Activated CD8-positive, alpha-beta memory T cell treated with anti-CD3 and anti-CD28 coated beads for 4 hours (primary cell): ENCODE data around the gene LRATD1.

Experiments used
- DNase-seq, 2 donors: peaks; one replicate each; pipeline ENCODE4 v3.0.0-alpha.2; 2020; ENCODE audit warnings: low read depth in 2 of 2

Gene LRATD1

GRCh38 chr2:14633461-14634181 lies 1.1 kb downstream of the LRATD1 start:
- no peak for DNase-seq

DNA sequence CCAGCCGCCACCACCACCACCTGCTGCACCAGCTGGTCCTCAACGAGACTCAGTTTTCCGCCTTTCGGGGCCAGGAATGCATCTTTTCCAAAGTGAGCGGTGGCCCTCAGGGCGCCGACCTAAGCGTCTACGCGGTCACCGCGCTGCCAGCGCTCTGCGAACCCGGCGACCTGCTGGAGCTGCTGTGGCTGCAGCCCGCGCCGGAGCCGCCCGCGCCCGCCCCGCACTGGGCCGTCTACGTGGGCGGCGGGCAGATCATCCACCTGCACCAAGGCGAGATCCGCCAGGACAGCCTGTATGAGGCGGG lies 1.6 kb downstream of the LRATD1 start:
- no peak for DNase-seq

DNA sequence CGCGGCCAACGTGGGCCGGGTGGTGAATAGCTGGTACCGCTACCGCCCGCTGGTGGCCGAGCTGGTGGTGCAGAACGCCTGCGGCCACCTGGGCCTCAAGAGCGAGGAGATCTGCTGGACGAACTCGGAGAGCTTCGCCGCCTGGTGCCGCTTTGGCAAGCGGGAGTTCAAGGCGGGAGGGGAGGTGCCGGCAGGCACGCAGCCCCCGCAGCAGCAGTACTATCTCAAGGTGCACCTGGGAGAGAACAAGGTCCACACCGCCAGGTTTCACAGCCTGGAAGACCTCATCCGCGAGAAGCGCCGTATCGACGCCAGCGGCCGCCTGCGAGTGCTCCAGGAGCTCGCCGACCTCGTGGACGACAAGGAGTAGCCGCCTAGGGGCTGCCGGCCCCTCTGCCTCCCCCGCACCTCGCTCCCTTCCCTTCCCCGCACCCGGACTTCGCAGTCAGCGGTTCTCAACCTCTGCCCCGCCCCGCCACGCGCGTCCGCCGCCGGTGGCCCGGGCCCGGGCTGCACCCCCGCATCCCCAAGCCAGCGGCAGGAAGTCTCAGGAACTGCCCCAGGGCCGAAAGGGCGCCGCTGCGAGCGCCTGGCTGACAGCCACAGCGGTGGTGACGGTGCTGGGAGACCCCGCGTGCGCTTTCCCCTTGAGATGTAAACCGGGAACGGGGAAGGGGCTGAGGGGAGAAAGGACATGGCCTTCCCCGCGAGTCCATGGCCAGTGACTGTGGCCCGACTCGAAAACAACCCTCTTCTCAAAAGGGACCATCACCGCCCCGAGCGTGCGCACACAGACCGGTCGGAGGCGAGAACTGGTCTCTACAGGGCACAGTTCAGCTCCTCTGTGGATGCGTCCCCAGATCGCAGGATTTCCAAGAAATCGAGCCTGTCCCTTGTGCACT lies 2.2 kb downstream of the LRATD1 start:
- no peak for DNase-seq

DNA sequence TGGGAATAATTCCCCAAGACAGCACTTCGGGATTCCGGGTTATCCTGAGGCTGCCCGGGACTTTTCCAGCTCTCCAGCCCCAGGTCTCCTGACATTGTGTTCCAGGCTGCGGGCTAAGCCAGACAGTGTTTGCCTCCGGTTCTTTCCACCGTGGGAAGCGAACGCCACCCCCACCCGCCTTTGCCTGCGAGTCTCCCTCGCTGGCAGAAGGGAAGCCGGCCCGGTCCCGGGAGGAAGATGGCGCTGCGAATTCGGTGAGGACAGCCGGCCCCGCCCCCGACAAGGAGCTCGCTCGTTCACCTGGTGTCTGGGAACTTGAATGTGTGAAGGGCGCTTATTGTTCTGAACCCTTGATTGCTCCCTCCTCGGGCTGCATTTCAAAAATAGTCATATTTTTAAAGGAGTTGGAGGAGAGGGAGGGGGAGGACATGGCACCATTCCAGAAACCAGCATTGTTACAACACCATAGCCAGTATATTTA lies 2.9 kb downstream of the LRATD1 start:
- no peak for DNase-seq

DNA sequence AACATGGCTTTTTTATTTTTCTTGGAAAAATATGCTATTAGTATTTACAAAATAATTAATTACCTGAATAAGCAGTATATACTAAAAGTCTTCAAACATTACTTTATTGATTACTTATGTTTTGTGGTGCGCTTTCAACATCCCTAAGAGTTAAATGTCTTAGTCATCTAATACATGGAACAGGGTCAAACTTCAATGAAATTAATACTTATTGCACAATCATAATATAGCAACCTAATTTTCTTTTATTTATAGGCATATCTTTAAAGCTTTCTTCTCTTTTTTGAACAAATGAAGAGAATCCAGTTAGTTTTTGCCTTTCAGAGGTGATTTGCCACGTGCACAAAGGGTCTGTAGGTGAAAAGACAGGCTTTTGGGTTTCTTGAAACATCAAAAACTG lies 6.0 kb downstream of the LRATD1 start:
- no peak for DNase-seq

DNA sequence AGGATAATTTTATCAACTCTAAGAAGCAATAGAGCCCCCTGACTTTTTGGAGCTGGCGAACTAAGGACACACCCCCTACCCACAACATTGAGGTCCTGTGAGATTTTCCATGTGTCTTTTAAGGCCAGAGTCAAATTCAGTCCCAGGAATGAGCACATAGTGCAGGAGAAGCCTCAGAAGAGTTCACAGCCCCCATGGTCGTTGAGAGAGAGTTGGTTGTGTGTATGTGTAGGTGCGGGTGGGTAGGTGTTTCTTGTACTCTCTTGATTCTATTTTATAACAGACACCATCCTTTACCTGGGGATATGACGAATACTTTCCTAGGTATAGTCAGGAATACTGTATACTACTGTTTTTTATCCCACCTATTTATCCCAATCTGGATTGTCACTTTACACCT lies 8.6 kb downstream of the LRATD1 start:
- no peak for DNase-seq

DNA sequence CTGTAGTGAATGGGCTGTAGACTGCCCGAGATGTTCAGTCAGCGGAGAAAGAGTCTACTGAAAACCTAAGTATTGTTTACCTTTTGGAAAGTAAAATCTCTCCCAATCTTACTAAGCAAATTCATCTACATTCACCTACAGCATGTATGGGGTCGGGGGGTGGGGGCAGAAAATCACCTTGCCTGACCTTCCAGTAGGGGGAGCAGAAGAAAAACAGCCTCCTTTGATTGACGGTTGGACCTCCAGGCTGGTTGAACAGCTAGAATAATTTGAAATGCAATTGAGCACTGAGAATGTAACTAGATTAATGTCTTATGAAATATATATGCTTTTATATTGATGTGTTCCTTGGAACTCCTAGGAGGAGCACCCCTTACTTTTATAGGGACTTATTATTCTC lies 10.0 kb downstream of the LRATD1 start:
- no peak for DNase-seq

DNA sequence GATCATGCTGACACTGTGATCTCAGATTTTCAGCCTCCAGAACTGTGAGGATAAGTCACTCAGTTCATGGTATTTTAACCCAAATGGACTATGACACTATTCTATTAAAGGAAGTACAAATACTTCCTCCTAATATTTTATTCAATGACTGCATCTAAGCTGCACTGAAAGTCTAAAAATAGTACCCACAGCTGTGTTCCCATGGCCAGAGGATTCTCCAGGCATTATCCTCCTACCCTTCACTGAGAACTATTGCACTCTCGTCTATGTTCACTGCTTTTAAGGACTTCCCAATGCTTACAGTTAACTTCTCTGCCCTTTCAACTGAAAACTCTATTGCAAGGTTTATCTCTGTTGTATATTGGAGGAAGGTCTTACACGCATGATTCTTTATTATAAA lies 15.2 kb downstream of the LRATD1 start:
- DNase-seq = no peak

GRCh38 chr2:14650066-14650465 lies 17.5 kb downstream of the LRATD1 start:
- DNase-seq = no peak

- DNase-seq = no peak
Observed at GRCh38 chr2:14654835-14655282, 22.3 kb downstream of the LRATD1 start.

- no peak for DNase-seq
Observed at GRCh38 chr2:14656146-14656545, 23.6 kb downstream of the LRATD1 start.

GRCh38 chr2:14661163-14661562 lies 28.6 kb downstream of the LRATD1 start:
- DNase-seq = no peak

DNA sequence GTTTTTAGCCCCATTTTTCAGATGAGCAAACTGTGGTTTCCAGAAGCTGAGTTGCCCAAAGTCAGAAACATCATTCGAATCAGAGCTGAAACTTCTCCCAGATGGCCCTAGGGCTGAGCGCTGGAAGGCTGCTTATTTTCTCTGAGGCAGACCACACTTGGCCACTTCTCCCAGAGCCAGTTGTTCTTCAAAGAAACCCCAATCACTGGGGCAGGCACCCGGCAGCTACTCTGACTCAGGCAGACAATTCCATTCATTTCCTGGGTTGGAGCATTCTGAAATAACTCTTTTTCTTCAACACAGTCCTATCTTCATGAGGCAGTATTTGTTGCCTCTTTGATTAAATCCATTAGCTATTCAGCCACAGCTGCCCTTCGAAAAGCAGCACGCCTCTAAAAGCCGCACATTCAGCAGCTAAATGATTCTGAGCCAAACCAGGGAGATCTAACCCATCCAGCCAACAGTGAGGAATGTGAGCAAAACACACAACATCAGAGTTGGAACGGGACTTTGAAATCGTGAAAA lies 40.9 kb downstream of the LRATD1 start:
- DNase-seq = no peak

DNA sequence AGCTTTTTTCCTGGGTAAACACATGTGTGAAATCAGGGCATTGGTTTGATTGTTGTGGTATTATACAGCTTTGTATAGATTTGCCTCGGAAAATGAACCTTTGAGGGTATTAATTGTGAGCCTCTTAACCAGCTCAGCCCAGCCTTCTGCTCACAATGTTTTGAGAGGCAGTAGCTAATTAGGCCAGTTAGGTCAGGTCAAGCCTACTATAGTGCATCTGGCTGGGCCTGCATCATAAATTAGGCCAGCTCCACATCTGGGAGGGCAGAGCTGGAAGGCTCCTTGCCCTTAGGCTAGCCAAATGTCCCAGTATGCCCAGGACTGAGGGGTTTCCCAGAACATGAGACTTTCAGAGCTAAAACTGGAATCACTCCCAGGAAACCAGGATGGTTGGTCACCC lies 43.0 kb downstream of the LRATD1 start:
- no peak for DNase-seq

DNA sequence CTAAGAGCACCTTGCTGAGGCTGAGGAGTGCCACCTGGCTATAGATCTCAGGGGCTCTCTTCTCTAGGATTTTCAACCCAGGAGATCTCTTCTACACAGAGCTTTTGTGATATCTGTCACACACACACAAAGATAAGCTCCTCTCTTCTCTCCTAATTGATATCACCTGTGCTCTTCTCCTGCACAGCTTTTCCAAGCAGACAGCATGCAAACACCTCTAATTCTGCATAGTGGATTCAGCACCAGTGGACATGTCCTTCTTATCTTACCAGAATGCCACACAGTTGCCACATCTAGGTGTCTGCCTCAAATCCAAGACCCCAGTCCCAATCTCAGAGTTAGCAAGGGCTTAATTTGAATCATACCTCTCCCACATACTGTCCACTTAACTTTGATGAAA lies 43.9 kb downstream of the LRATD1 start:
- no peak for DNase-seq

GRCh38 chr2:14677039-14677438 lies 44.5 kb downstream of the LRATD1 start:
- no peak for DNase-seq

GRCh38 chr2:14678761-14679160 lies 46.2 kb downstream of the LRATD1 start:
- DNase-seq = no peak

GRCh38 chr2:14681608-14682007 lies 49.1 kb downstream of the LRATD1 start:
- DNase-seq = no peak
